HL-60 (cell line): Measurements from ENCODE around the gene GUCY1B1.

Source experiments
- DNase-seq, 2 experiments: peaks; one replicate each; pipeline ENCODE4 v3.0.0-alpha.2; 2010 to 2020; ENCODE audit warnings: low read depth in 1 of 2, low spot score in 1 of 2
- H3K27ac ChIP-seq: fragments of 250-450 bp; sonication (Bioruptor Pico); replicated peaks from 2 replicates; pipeline ENCODE4 v1.5.1; 2020; ENCODE audit warnings: mild to moderate bottlenecking, moderate library complexity
- H3K27me3 ChIP-seq: fragments of 250-450 bp; sonication (Bioruptor Pico); 2 replicates; pipeline ENCODE4 v1.5.1; 2021; ENCODE audit warnings: mild to moderate bottlenecking, moderate library complexity; ENCODE audit not compliant: insufficient read depth, poor library complexity, severe bottlenecking
- H3K4me3 ChIP-seq: replicated peaks from 2 replicates; pipeline ENCODE4 v1.5.1; 2011; ENCODE audit warnings: mild to moderate bottlenecking, control low read depth, low read length; ENCODE audit not compliant: insufficient read depth
- CTCF ChIP-seq: IDR thresholded peaks from one replicate; pipeline ENCODE4 v1.5.1; 2011; ENCODE audit warnings: low read length, control low read depth, inconsistent platforms; ENCODE audit not compliant: insufficient read depth
- GABPA ChIP-seq: IDR thresholded peaks from 2 replicates; pipeline ENCODE4 v1.6.1; 2012; ENCODE audit warnings: low read depth
- POLR2AphosphoS5 ChIP-seq: IDR thresholded peaks from 2 replicates; pipeline ENCODE4 v1.6.1; 2012; ENCODE audit warnings: low read depth
- REST ChIP-seq: IDR thresholded peaks from 2 replicates; pipeline ENCODE4 v1.6.1; 2012; ENCODE audit warnings: low read depth; ENCODE audit not compliant: insufficient replicate concordance
- SPI1 ChIP-seq: IDR thresholded peaks from 2 replicates; pipeline ENCODE4 v1.6.1; 2012; ENCODE audit warnings: low read depth, mild to moderate bottlenecking, borderline replicate concordance

The GUCY1B1 gene

GRCh38 chr4:155742310-155743015 lies 16.4 kb upstream of the GUCY1B1 start:
- TF ChIP-seq CTCF: no peak
- no peak for TF ChIP-seq GABPA
- TF ChIP-seq REST: no peak
- no peak for TF ChIP-seq POLR2AphosphoS5
- Histone ChIP-seq H3K27me3 (no peaks in the 10 kb centered on the region), H3K4me3 (no peak overlapping the region), H3K27ac (no peak overlapping the region)
- DNase-seq: no peak

GRCh38 chr4:155745984-155746383 lies 12.8 kb upstream of the GUCY1B1 start:
- Histone ChIP-seq H3K4me3 (no peak overlapping the region), H3K27ac (no peak overlapping the region), H3K27me3 (no peaks in the 10 kb centered on the region)
- no peak for DNase-seq
- TF ChIP-seq CTCF: no peak
- no peak for TF ChIP-seq POLR2AphosphoS5
- TF ChIP-seq REST: no peak
- TF ChIP-seq SPI1: no peak
- no peak for TF ChIP-seq GABPA

GRCh38 chr4:155748039-155748438 lies 10.8 kb upstream of the GUCY1B1 start:
- DNase-seq: no peak
- no peak for TF ChIP-seq REST
- TF ChIP-seq POLR2AphosphoS5: no peak
- no peak for TF ChIP-seq GABPA
- TF ChIP-seq SPI1: no peak
- TF ChIP-seq CTCF: no peak
- no peaks in the 10 kb centered on the region for H3K27me3 ChIP-seq
- no peak overlapping the region for H3K4me3 ChIP-seq
- no peak overlapping the region for H3K27ac ChIP-seq
